GM12878 (cell line): Measurements from ENCODE around the gene NOXA1. TPM values are rescaled to one million over a fixed set of nuclear protein-coding genes. Genes with fewer than 3 reads are reported as not detected.
A peak's percentile ranks its signal among the peaks of the same experiment; 100 is the strongest.

Experiments
- ATAC-seq: fragments of 200-7000 bp; cut with Tn5 transposase; 3 replicates; pipeline ENCODE4 v1.9.1; 2020; ENCODE audit warnings: mild to moderate bottlenecking, moderate library complexity
- BruUV-seq: library from RNA; stranded (reverse); fragments of 400-500 nt; replicated peaks from 2 replicates; lab custom pipeline; 2021; lab: Mats Ljungman, UMichigan
- CTCF ChIA-PET: fragments of 300-600 bp; sonication (Branson Sonifier 250); formaldehyde crosslinking; extraction: SDS; loops from one replicate; lab custom pipeline; 2021; ENCODE audit warnings: inconsistent platforms; lab: Yijun Ruan, JAX
- POLR2A ChIA-PET: fragments of 350-600 bp; formaldehyde crosslinking; extraction: SDS; loops from one replicate; lab custom pipeline; 2021; ENCODE audit warnings: inconsistent platforms; lab: Charles Lee
- RAD21 ChIA-PET: fragments of 300-600 bp; sonication (Branson Sonifier 250); formaldehyde crosslinking; loops from one replicate; lab custom pipeline; 2023; ENCODE audit warnings: antibody characterized with exemption; ENCODE audit not compliant: unreplicated experiment; lab: Charles Lee
- SMC1A ChIA-PET: fragments of 300-600 bp; sonication (Branson Sonifier 250); formaldehyde crosslinking; loops from one replicate; lab custom pipeline; 2023; ENCODE audit not compliant: unreplicated experiment, uncharacterized antibody; lab: Charles Lee
- DNase-seq: peaks from one replicate; pipeline ENCODE4 v3.0.0-alpha.2; 2011; ENCODE audit warnings: low read depth, low spot score
- FAIRE-seq: peaks from 3 replicates; lab custom pipeline; 2011; peaks lifted over from hg19 to GRCh38; lab: Jason Lieb, UNC
- H2AFZ ChIP-seq: 2 replicates; pipeline ENCODE4 v1.6.0; 2011; ENCODE audit warnings: low read depth, low read length, control low read depth; ENCODE audit not compliant: control insufficient read depth
- H3K27ac ChIP-seq: 2 replicates; pipeline ENCODE4 v1.5.1; 2011; ENCODE audit warnings: control low read depth; ENCODE audit not compliant: control insufficient read depth, insufficient read depth
- H3K27me3 ChIP-seq, 2 experiments: replicated peaks in 1 of 2; 2 replicates each; pipeline versions ENCODE4 v1.6.0 to v1.6.1; 2011; ENCODE audit warnings: low read length in 1 of 2; ENCODE audit not compliant: control insufficient read depth in 2 of 2, insufficient read depth in 2 of 2
- H3K36me3 ChIP-seq, 2 experiments: 2 replicates each; pipeline ENCODE4 v1.5.1; 2011; ENCODE audit warnings: low read length in 1 of 2; ENCODE audit not compliant: control insufficient read depth in 2 of 2, insufficient read depth in 2 of 2
- H3K4me1 ChIP-seq: 2 replicates; pipeline ENCODE4 v1.6.1; 2011; ENCODE audit warnings: mild to moderate bottlenecking, low read length, moderate library complexity, mixed read lengths; ENCODE audit not compliant: control insufficient read depth, insufficient read depth
- H3K4me2 ChIP-seq: 2 replicates; pipeline ENCODE4 v1.6.0; 2011; ENCODE audit warnings: control low read depth; ENCODE audit not compliant: control insufficient read depth, insufficient read depth
- H3K4me3 ChIP-seq: fragments of 200-600 bp; sonication (generic); 2 replicates; pipeline ENCODE4 v1.5.1; 2016
- H3K79me2 ChIP-seq: 2 replicates; pipeline ENCODE4 v1.6.0; 2011; ENCODE audit warnings: low read length; ENCODE audit not compliant: control insufficient read depth, insufficient read depth
- H3K9ac ChIP-seq: 2 replicates; pipeline ENCODE4 v1.8.0; 2011; ENCODE audit warnings: low read length, control low read depth, mixed read lengths; ENCODE audit not compliant: control insufficient read depth, insufficient read depth
- H3K9me3 ChIP-seq: replicated peaks from 3 replicates; pipeline ENCODE4 v1.5.1; 2011; ENCODE audit warnings: mild to moderate bottlenecking, low read length; ENCODE audit not compliant: control insufficient read depth, insufficient read depth
- H4K20me1 ChIP-seq: 2 replicates; pipeline ENCODE4 v1.6.0; 2011; ENCODE audit not compliant: control insufficient read depth, insufficient read depth
- RUNX3 ChIP-seq: IDR thresholded peaks from 2 replicates; pipeline ENCODE4 v1.6.1; 2012; ENCODE audit warnings: low read length, inconsistent platforms
- SPI1 ChIP-seq: IDR thresholded peaks from 2 replicates; pipeline ENCODE4 v1.6.1; 2011; ENCODE audit warnings: low read depth, mild to moderate bottlenecking, low read length, moderate library complexity, borderline replicate concordance; ENCODE audit not compliant: insufficient read depth
- TCF12 ChIP-seq: IDR thresholded peaks from 2 replicates; pipeline ENCODE4 v1.6.1; 2011; ENCODE audit warnings: low read depth, mild to moderate bottlenecking, low read length
- WGBS: methylation state at CpG from one replicate; pipeline ENCODE4 v1.1.6; 2016; ENCODE audit warnings: low lambda C conversion rate; ENCODE audit not compliant: insufficient replicate concordance, insufficient coverage; ENCODE audit errors: missing lambda C conversion rate; 5-methylcytosine and 5-hydroxymethylcytosine counted together
- in situ Hi-C: fragments of 300-500 bp; cut with MboI; formaldehyde crosslinking; loops from 9 replicates; pipeline ENCODE4 v1.14.3; 2018; ENCODE audit warnings: mixed read lengths
- intact Hi-C: fragments of 100-400 bp; cut with micrococcal nuclease; formaldehyde crosslinking; loops from one replicate; pipeline ENCODE4 v1.14.2; 2022; ENCODE audit not compliant: unreplicated experiment
- microRNA-seq: library from miRNA; unstranded; fragments of <30 nt; microRNA quantifications from one replicate; pipeline ENCODE4, GENCODE V29; 2018
- polyA plus RNA-seq, 11 experiments: library from polyadenylated mRNA; depleted of rRNA in 4 of 11; unstranded in 6 of 11; stranded (reverse) in 5 of 11; fragments of >200 nt; fragmentation: Nextera tagmentation in 4 of 11; fragmentation: Illumina TruSeq in 1 of 11; extraction: Ambion mirVana in 4 of 11; extraction: Trizol in 1 of 11; gene quantifications; 1 replicate in 1 of 11; 2 replicates in 10 of 11; pipeline versions ENCODE4 v1.2.1 to v1.2.3, GENCODE V29; 2011 to 2016; ENCODE audit warnings: inconsistent platforms in 2 of 11, missing spikeins in 2 of 11, low read depth in 1 of 11
- total RNA-seq, 4 experiments: library from RNA; depleted of rRNA in 3 of 4; stranded (reverse); fragments of >200 nt in 3 of 4; fragmentation: Illumina TruSeq in 1 of 4; extraction: Trizol in 1 of 4; gene quantifications; 2 replicates each; pipeline versions ENCODE4 v1.2.1 to v1.2.3, GENCODE V29; 2013 to 2021
- TF ChIP-seq, protein P1 (sequence below): IDR thresholded peaks from 2 replicates; pipeline ENCODE4 v1.6.1; 2012; ENCODE audit warnings: low read depth, low read length, improper control_type of control experiment

The NOXA1 gene
- total and polyA plus RNA-seq, 10 of the 15 experiments (the other 5 are each of a cell fraction or from before 2014, with no cell fraction given): 0.08 to 0.20 TPM; not detected in 8

DNA sequence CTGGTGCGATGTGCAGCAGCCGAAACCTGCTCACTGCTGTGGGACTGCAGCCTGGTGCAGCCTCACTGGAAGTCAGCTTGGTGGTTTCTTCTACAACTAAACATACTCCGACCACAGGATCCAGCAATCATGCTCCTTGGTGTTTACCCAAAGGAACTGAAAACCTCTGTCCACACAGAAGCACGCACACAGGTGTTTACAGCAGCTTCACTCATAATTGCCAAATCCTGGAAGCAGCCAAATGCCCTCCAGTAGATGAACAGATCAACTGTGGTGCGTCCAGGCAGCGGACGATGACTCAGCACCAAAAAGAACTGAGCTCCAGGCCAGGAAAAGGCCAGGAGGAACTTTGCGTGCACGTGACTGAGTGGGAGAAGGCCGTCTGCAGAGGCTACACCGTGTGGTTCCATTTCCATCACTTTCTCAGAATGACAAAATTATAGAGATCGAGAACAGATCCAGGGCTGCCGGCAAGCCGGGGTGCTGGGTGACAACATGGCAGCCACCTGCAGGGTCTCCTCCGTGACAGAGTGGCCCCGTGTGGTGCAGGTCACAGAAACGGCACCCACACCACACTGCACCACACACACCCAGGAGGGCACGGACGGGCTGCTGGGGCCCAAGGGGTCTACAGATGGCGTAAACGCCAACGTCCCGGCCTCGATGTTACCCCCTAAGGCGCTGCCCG lies 59.0 kb downstream of the NOXA1 start:
- H3K27me3 ChIP-seq: no peaks in the 10 kb centered on the region
- no peaks in the 10 kb centered on the region for H3K36me3 ChIP-seq
- H3K27ac ChIP-seq: no peak overlapping the region
- H3K4me1 ChIP-seq: no peaks in the 10 kb centered on the region
- ChIA-PET RAD21 (no interaction called here), CTCF (no interaction called here), SMC1A (no interaction called here), POLR2A (no interaction called here)
- no peak overlapping the region for H3K4me2 ChIP-seq
- no peaks in the 10 kb centered on the region for H4K20me1 ChIP-seq
- no peaks in the 10 kb centered on the region for H3K9me3 ChIP-seq
- in situ Hi-C loops (no loop called here), intact Hi-C loops (no loop called here)
- no peaks in the 10 kb centered on the region for H3K79me2 ChIP-seq
- no peak overlapping the region for H2AFZ ChIP-seq
- TF ChIP-seq SPI1 (peak; percentile 46; the same call in 1 of the 2 replicates), TCF12 (0 out of 2 replicates have a peak, but pooled peaks have one; percentile 43), RUNX3 (peak; percentile 61; the same call in 1 of the 2 replicates)
- TF ChIP-seq, protein P1, sequence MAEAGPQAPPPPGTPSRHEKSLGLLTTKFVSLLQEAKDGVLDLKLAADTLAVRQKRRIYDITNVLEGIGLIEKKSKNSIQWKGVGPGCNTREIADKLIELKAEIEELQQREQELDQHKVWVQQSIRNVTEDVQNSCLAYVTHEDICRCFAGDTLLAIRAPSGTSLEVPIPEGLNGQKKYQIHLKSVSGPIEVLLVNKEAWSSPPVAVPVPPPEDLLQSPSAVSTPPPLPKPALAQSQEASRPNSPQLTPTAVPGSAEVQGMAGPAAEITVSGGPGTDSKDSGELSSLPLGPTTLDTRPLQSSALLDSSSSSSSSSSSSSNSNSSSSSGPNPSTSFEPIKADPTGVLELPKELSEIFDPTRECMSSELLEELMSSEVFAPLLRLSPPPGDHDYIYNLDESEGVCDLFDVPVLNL: no peak
- no peak for FAIRE-seq
- no peak overlapping the region for H3K9ac ChIP-seq
- peak; percentile 8 for DNase-seq
- no peak overlapping the region for H3K4me3 ChIP-seq
- no peak for ATAC-seq
- BruUV-seq: no TSS peak
- 52% methylated on average over 26 of the region's 26 CpGs for WGBS

Small RNA genes within 50 kb of the gene (microRNA-seq; reads per million reads assigned to microRNA genes)
- gene MIR7114: 1.3 reads per million

Other genes with a start within 250 kb of the NOXA1 start
Only the 7 nearest of the 23 such genes appear.
- gene TOR4A, start 145.7 kb upstream of the NOXA1 start, total RNA-seq (2014; rRNA removed): 13.8 and 14.6 TPM in 2 replicates
- 3.9 TPM in 2 replicates for gene TOR4A, start 145.7 kb upstream of the NOXA1 start, total RNA-seq (2014; rRNA removed; fragmentation: Illumina TruSeq; extraction: Trizol)
- gene TOR4A, start 145.7 kb upstream of the NOXA1 start, total RNA-seq (2021): 19.6 and 19.9 TPM in 2 replicates
- 2.2 and 4.6 TPM in 2 replicates for gene TOR4A, start 145.7 kb upstream of the NOXA1 start, polyA plus RNA-seq (2011; rRNA removed)
- gene TOR4A, start 145.7 kb upstream of the NOXA1 start, polyA plus RNA-seq (2014; fragmentation: Illumina TruSeq; extraction: Trizol): 1.3 and 3.0 TPM in 2 replicates
- 1 to 10 TPM; 2.2 to 3.4 TPM for gene TOR4A, start 145.7 kb upstream of the NOXA1 start, polyA plus RNA-seq (2014; fragmentation: Nextera tagmentation; extraction: Ambion mirVana)
- gene TOR4A, start 145.7 kb upstream of the NOXA1 start, polyA plus RNA-seq (2014; rRNA removed): 14.6 and 16.0 TPM in 2 replicates
- gene TOR4A, start 145.7 kb upstream of the NOXA1 start, polyA plus RNA-seq (2016; fragmentation: Nextera tagmentation; extraction: Ambion mirVana): 1 to 10 TPM; 2.0 to 3.0 TPM
- 2.7 and 3.7 TPM in 2 replicates for gene NRARP, start 121.1 kb upstream of the NOXA1 start, total RNA-seq (2014; rRNA removed)
- 0.64 and 0.67 TPM in 2 replicates for gene NRARP, start 121.1 kb upstream of the NOXA1 start, total RNA-seq (2014; rRNA removed; fragmentation: Illumina TruSeq; extraction: Trizol)
- 8.4 and 9.2 TPM in 2 replicates for gene NRARP, start 121.1 kb upstream of the NOXA1 start, total RNA-seq (2021)
- 1.6 and 2.6 TPM in 2 replicates for gene NRARP, start 121.1 kb upstream of the NOXA1 start, polyA plus RNA-seq (2011; rRNA removed)
- gene NRARP, start 121.1 kb upstream of the NOXA1 start, polyA plus RNA-seq (2014; fragmentation: Illumina TruSeq; extraction: Trizol): 1.4 and 1.8 TPM in 2 replicates
- gene NRARP, start 121.1 kb upstream of the NOXA1 start, polyA plus RNA-seq (2014; fragmentation: Nextera tagmentation; extraction: Ambion mirVana): not detected
- gene NRARP, start 121.1 kb upstream of the NOXA1 start, polyA plus RNA-seq (2014; rRNA removed): 5.5 and 7.2 TPM in 2 replicates
- gene NRARP, start 121.1 kb upstream of the NOXA1 start, polyA plus RNA-seq (2016; fragmentation: Nextera tagmentation; extraction: Ambion mirVana): under 1 TPM; 0.06 to 0.15 TPM
- 3.9 and 4.7 TPM in 2 replicates for gene EXD3, start 231 bp upstream of the NOXA1 start, total RNA-seq (2014; rRNA removed)
- gene EXD3, start 231 bp upstream of the NOXA1 start, total RNA-seq (2014; rRNA removed; fragmentation: Illumina TruSeq; extraction: Trizol): 2.2 and 2.4 TPM in 2 replicates
- 6.3 and 7.1 TPM in 2 replicates for gene EXD3, start 231 bp upstream of the NOXA1 start, total RNA-seq (2021)
- gene EXD3, start 231 bp upstream of the NOXA1 start, polyA plus RNA-seq (2011; rRNA removed): 2.9 and 5.2 TPM in 2 replicates
- 0.44 and 1.9 TPM in 2 replicates for gene EXD3, start 231 bp upstream of the NOXA1 start, polyA plus RNA-seq (2014; fragmentation: Illumina TruSeq; extraction: Trizol)
- under 1 TPM; 0.21 to 0.51 TPM for gene EXD3, start 231 bp upstream of the NOXA1 start, polyA plus RNA-seq (2014; fragmentation: Nextera tagmentation; extraction: Ambion mirVana)
- gene EXD3, start 231 bp upstream of the NOXA1 start, polyA plus RNA-seq (2014; rRNA removed): 5.2 and 7.6 TPM in 2 replicates
- 1 to 10 TPM; 3.4 to 3.9 TPM for gene EXD3, start 231 bp upstream of the NOXA1 start, polyA plus RNA-seq (2016; fragmentation: Nextera tagmentation; extraction: Ambion mirVana)
- not detected in 2 replicates for gene ENTPD8, start 18.0 kb downstream of the NOXA1 start, total RNA-seq (2014; rRNA removed)
- gene ENTPD8, start 18.0 kb downstream of the NOXA1 start, total RNA-seq (2014; rRNA removed; fragmentation: Illumina TruSeq; extraction: Trizol): not detected in 2 replicates
- gene ENTPD8, start 18.0 kb downstream of the NOXA1 start, total RNA-seq (2021): not detected in 2 replicates
- gene ENTPD8, start 18.0 kb downstream of the NOXA1 start, polyA plus RNA-seq (2011; rRNA removed): not detected in 2 replicates
- gene ENTPD8, start 18.0 kb downstream of the NOXA1 start, polyA plus RNA-seq (2014; fragmentation: Illumina TruSeq; extraction: Trizol): not detected in 2 replicates
- gene ENTPD8, start 18.0 kb downstream of the NOXA1 start, polyA plus RNA-seq (2014; fragmentation: Nextera tagmentation; extraction: Ambion mirVana): not detected
- gene ENTPD8, start 18.0 kb downstream of the NOXA1 start, polyA plus RNA-seq (2014; rRNA removed): not detected in 2 replicates
- not detected for gene ENTPD8, start 18.0 kb downstream of the NOXA1 start, polyA plus RNA-seq (2016; fragmentation: Nextera tagmentation; extraction: Ambion mirVana)
- gene NSMF, start 35.9 kb downstream of the NOXA1 start, total RNA-seq (2014; rRNA removed): 18.8 and 23.1 TPM in 2 replicates
- 12.1 and 14.1 TPM in 2 replicates for gene NSMF, start 35.9 kb downstream of the NOXA1 start, total RNA-seq (2014; rRNA removed; fragmentation: Illumina TruSeq; extraction: Trizol)
- gene NSMF, start 35.9 kb downstream of the NOXA1 start, total RNA-seq (2021): 35.1 and 37.2 TPM in 2 replicates
- gene NSMF, start 35.9 kb downstream of the NOXA1 start, polyA plus RNA-seq (2011; rRNA removed): 17.9 and 26.2 TPM in 2 replicates
- gene NSMF, start 35.9 kb downstream of the NOXA1 start, polyA plus RNA-seq (2014; fragmentation: Illumina TruSeq; extraction: Trizol): 12.8 and 13.3 TPM in 2 replicates
- gene NSMF, start 35.9 kb downstream of the NOXA1 start, polyA plus RNA-seq (2014; fragmentation: Nextera tagmentation; extraction: Ambion mirVana): under 1 TPM; 0.13 to 0.51 TPM
- 44.3 and 47.1 TPM in 2 replicates for gene NSMF, start 35.9 kb downstream of the NOXA1 start, polyA plus RNA-seq (2014; rRNA removed)
- 1 to 10 TPM; 1.4 to 8.9 TPM for gene NSMF, start 35.9 kb downstream of the NOXA1 start, polyA plus RNA-seq (2016; fragmentation: Nextera tagmentation; extraction: Ambion mirVana)
- gene PNPLA7, start 127.0 kb downstream of the NOXA1 start, total RNA-seq (2014; rRNA removed): 0.22 and 0.85 TPM in 2 replicates
- gene PNPLA7, start 127.0 kb downstream of the NOXA1 start, total RNA-seq (2014; rRNA removed; fragmentation: Illumina TruSeq; extraction: Trizol): 0.09 and 0.14 TPM in 2 replicates
- gene PNPLA7, start 127.0 kb downstream of the NOXA1 start, total RNA-seq (2021): 0.43 and 0.85 TPM in 2 replicates
- gene PNPLA7, start 127.0 kb downstream of the NOXA1 start, polyA plus RNA-seq (2011; rRNA removed): 0.07 and 0.19 TPM in 2 replicates
- gene PNPLA7, start 127.0 kb downstream of the NOXA1 start, polyA plus RNA-seq (2014; fragmentation: Illumina TruSeq; extraction: Trizol): 0.32 and 0.41 TPM in 2 replicates
- gene PNPLA7, start 127.0 kb downstream of the NOXA1 start, polyA plus RNA-seq (2014; fragmentation: Nextera tagmentation; extraction: Ambion mirVana): under 1 TPM in 1 of 2 experiments, not detected in 1; 0.04 TPM
- gene PNPLA7, start 127.0 kb downstream of the NOXA1 start, polyA plus RNA-seq (2014; rRNA removed): 0.32 and 1.0 TPM in 2 replicates
- under 1 TPM; 0.11 to 0.13 TPM for gene PNPLA7, start 127.0 kb downstream of the NOXA1 start, polyA plus RNA-seq (2016; fragmentation: Nextera tagmentation; extraction: Ambion mirVana)
- 73.3 and 79.9 TPM in 2 replicates for gene MRPL41, start 128.5 kb downstream of the NOXA1 start, total RNA-seq (2014; rRNA removed)
- 11.2 and 13.2 TPM in 2 replicates for gene MRPL41, start 128.5 kb downstream of the NOXA1 start, total RNA-seq (2014; rRNA removed; fragmentation: Illumina TruSeq; extraction: Trizol)
- 64.5 and 67.0 TPM in 2 replicates for gene MRPL41, start 128.5 kb downstream of the NOXA1 start, total RNA-seq (2021)
- gene MRPL41, start 128.5 kb downstream of the NOXA1 start, polyA plus RNA-seq (2011; rRNA removed): 5.8 and 12.4 TPM in 2 replicates
- 0.14 and 3.5 TPM in 2 replicates for gene MRPL41, start 128.5 kb downstream of the NOXA1 start, polyA plus RNA-seq (2014; fragmentation: Illumina TruSeq; extraction: Trizol)
- 1 to 10 TPM; 1.3 to 3.3 TPM for gene MRPL41, start 128.5 kb downstream of the NOXA1 start, polyA plus RNA-seq (2014; fragmentation: Nextera tagmentation; extraction: Ambion mirVana)
- 77.5 and 102 TPM in 2 replicates for gene MRPL41, start 128.5 kb downstream of the NOXA1 start, polyA plus RNA-seq (2014; rRNA removed)
- gene MRPL41, start 128.5 kb downstream of the NOXA1 start, polyA plus RNA-seq (2016; fragmentation: Nextera tagmentation; extraction: Ambion mirVana): 100 to 1,000 TPM; 113 to 116 TPM